H9 (cell line): ENCODE measurements around the gene FUZ. TPM values are rescaled to one million over a fixed set of nuclear protein-coding genes. Genes with fewer than 3 reads are reported as not detected.

ENCODE experiments used
- DNase-seq: peaks from one replicate; pipeline ENCODE4 v3.0.0-alpha.2; 2017
- H2AFZ ChIP-seq: one replicate; pipeline ENCODE4 v1.6.1; 2013; ENCODE audit warnings: mild to moderate bottlenecking, low read length, control low read depth, moderate library complexity
- H2AK5ac ChIP-seq: 2 replicates; pipeline ENCODE4 v1.6.1; 2013; ENCODE audit warnings: low read length, control low read depth, mixed read lengths; ENCODE audit not compliant: insufficient read length
- H2BK120ac ChIP-seq: one replicate; pipeline ENCODE4 v1.6.1; 2013; ENCODE audit warnings: low read depth, mild to moderate bottlenecking, low read length, control low read depth, inconsistent platforms; ENCODE audit not compliant: poor library complexity, severe bottlenecking
- H2BK12ac ChIP-seq: 2 replicates; pipeline ENCODE4 v1.6.1; 2013; ENCODE audit warnings: low read length, control low read depth, mixed read lengths, low read depth; ENCODE audit not compliant: insufficient read length
- H2BK15ac ChIP-seq: 2 replicates; pipeline ENCODE4 v1.6.1; 2013; ENCODE audit warnings: low read depth, low read length, control low read depth
- H2BK20ac ChIP-seq: one replicate; pipeline ENCODE4 v1.6.1; 2013; ENCODE audit warnings: low read depth, mild to moderate bottlenecking, low read length, control low read depth, inconsistent platforms; ENCODE audit not compliant: poor library complexity, severe bottlenecking
- H2BK5ac ChIP-seq: 2 replicates; pipeline ENCODE4 v1.6.1; 2013; ENCODE audit warnings: low read length, control low read depth, mixed read lengths; ENCODE audit not compliant: insufficient read length
- H3K14ac ChIP-seq: 2 replicates; pipeline ENCODE4 v1.6.1; 2013; ENCODE audit warnings: low read length, control low read depth; ENCODE audit not compliant: insufficient read depth
- H3K18ac ChIP-seq: 2 replicates; pipeline ENCODE4 v1.6.1; 2013; ENCODE audit warnings: low read depth, mild to moderate bottlenecking, mixed read lengths, low read length, control low read depth; ENCODE audit not compliant: insufficient read length
- H3K23ac ChIP-seq: 2 replicates; pipeline ENCODE4 v1.6.1; 2013; ENCODE audit warnings: low read length, control low read depth, mixed read lengths, low read depth; ENCODE audit not compliant: insufficient read length
- H3K23me2 ChIP-seq: 2 replicates; pipeline ENCODE4 v1.6.1; 2013; ENCODE audit warnings: low read depth, mild to moderate bottlenecking, mixed read lengths, low read length, control low read depth; ENCODE audit not compliant: insufficient read length, poor library complexity, severe bottlenecking
- H3K27ac ChIP-seq: 2 replicates; pipeline ENCODE4 v1.5.1; 2013; ENCODE audit warnings: low read length, control low read depth, mixed read lengths, low read depth; ENCODE audit not compliant: insufficient read length
- H3K27me3 ChIP-seq: 2 replicates; pipeline ENCODE4 v1.6.1; 2013; ENCODE audit warnings: low read length, control low read depth, inconsistent platforms; ENCODE audit not compliant: insufficient read depth
- H3K4ac ChIP-seq: 2 replicates; pipeline ENCODE4 v1.6.1; 2013; ENCODE audit warnings: low read depth, mild to moderate bottlenecking, control low read depth, inconsistent platforms, low read length, moderate library complexity
- H3K4me1 ChIP-seq: 2 replicates; pipeline ENCODE4 v1.6.1; 2013; ENCODE audit warnings: low read length, control low read depth, inconsistent platforms; ENCODE audit not compliant: insufficient read depth
- H3K4me2 ChIP-seq: 2 replicates; pipeline ENCODE4 v1.6.1; 2013; ENCODE audit warnings: low read length, control low read depth, mixed read lengths; ENCODE audit not compliant: insufficient read length, insufficient read depth
- H3K56ac ChIP-seq: 2 replicates; pipeline ENCODE4 v1.6.1; 2013; ENCODE audit warnings: low read depth, mild to moderate bottlenecking, mixed read lengths, low read length, control low read depth; ENCODE audit not compliant: insufficient read length
- H3K79me1 ChIP-seq: 2 replicates; pipeline ENCODE4 v1.6.1; 2013; ENCODE audit warnings: low read depth, mild to moderate bottlenecking, moderate library complexity, low read length, control low read depth, inconsistent platforms; ENCODE audit not compliant: insufficient read depth, poor library complexity, severe bottlenecking
- H3K79me2 ChIP-seq: 2 replicates; pipeline ENCODE4 v1.6.1; 2013; ENCODE audit warnings: low read length, control low read depth, inconsistent platforms; ENCODE audit not compliant: insufficient read depth
- H3K9ac ChIP-seq: 2 replicates; pipeline ENCODE4 v1.6.1; 2013; ENCODE audit warnings: low read length, control low read depth, mixed read lengths; ENCODE audit not compliant: insufficient read length; ENCODE audit errors: extremely low read depth
- H3K9me3 ChIP-seq: one replicate; pipeline ENCODE4 v1.6.1; 2013; ENCODE audit warnings: low read depth, low read length, inconsistent platforms; ENCODE audit not compliant: control insufficient read depth
- H3T11ph ChIP-seq: one replicate; pipeline ENCODE4 v1.6.1; 2013; ENCODE audit warnings: mild to moderate bottlenecking, low read length, control low read depth, inconsistent platforms
- H4K20me1 ChIP-seq: one replicate; pipeline ENCODE4 v1.6.1; 2013; ENCODE audit not compliant: control insufficient read depth, insufficient read length, insufficient read depth
- H4K5ac ChIP-seq: 2 replicates; pipeline ENCODE4 v1.6.1; 2013; ENCODE audit warnings: low read depth, mild to moderate bottlenecking, mixed read lengths, low read length, control low read depth; ENCODE audit not compliant: insufficient read length
- H4K8ac ChIP-seq: replicated peaks from 2 replicates; pipeline ENCODE4 v1.6.1; 2013; ENCODE audit warnings: low read length, control low read depth, mixed read lengths, low read depth; ENCODE audit not compliant: insufficient read length
- H4K91ac ChIP-seq: 2 replicates; pipeline ENCODE4 v1.6.1; 2013; ENCODE audit warnings: low read depth, mild to moderate bottlenecking, moderate library complexity, mixed read lengths, low read length, control low read depth; ENCODE audit not compliant: insufficient read length
- H3K27ac Mint-ChIP-seq, 3 experiments: 2 replicates in 2 of 3; 3 replicates in 1 of 3; pipeline ENCODE4 v1.8.0; 2020 to 2021; ENCODE audit warnings: mixed read lengths in 3 of 3, mild to moderate bottlenecking in 1 of 3, moderate library complexity in 1 of 3
- H3K27me3 Mint-ChIP-seq: 2 replicates; pipeline ENCODE4 v1.8.0; 2021; ENCODE audit warnings: low read depth, mild to moderate bottlenecking, moderate library complexity, mixed read lengths
- H3K36me3 Mint-ChIP-seq, 3 experiments: 2 replicates in 2 of 3; 3 replicates in 1 of 3; pipeline ENCODE4 v1.8.0; 2020 to 2021; ENCODE audit warnings: low read depth in 3 of 3, mixed read lengths in 3 of 3; ENCODE audit not compliant: insufficient read depth in 1 of 3
- H3K4me1 Mint-ChIP-seq, 2 experiments: 2 replicates each; pipeline ENCODE4 v1.8.0; 2020; ENCODE audit warnings: mixed read lengths in 2 of 2
- H3K4me3 Mint-ChIP-seq, 2 experiments: 2 replicates in 1 of 2; 3 replicates in 1 of 2; pipeline ENCODE4 v1.8.0; 2020 to 2021; ENCODE audit warnings: mild to moderate bottlenecking in 2 of 2, mixed read lengths in 2 of 2, moderate library complexity in 1 of 2
- H3K9me3 Mint-ChIP-seq, 2 experiments: 2 replicates in 1 of 2; 3 replicates in 1 of 2; pipeline ENCODE4 v1.8.0; 2020; ENCODE audit warnings: mild to moderate bottlenecking in 2 of 2, mixed read lengths in 2 of 2, moderate library complexity in 1 of 2
- CTCF ChIP-seq: fragments of 200-600 bp; sonication (generic); conservative IDR thresholded peaks from 3 replicates; pipeline ENCODE4 v1.8.0; 2021; ENCODE audit warnings: antibody characterized with exemption, mild to moderate bottlenecking
- WGBS: extraction: QIAGEN DNeasy Blood & Tissue Kit; methylation state at CpG from one replicate; pipeline ENCODE4 v1.1.7; 2013; ENCODE audit warnings: missing lambda C conversion rate, low lambda C conversion rate, mixed read lengths; ENCODE audit not compliant: insufficient read length; ENCODE audit errors: extremely low coverage; 5-methylcytosine and 5-hydroxymethylcytosine counted together
- total RNA-seq: library from RNA; stranded (reverse); gene quantifications from 2 replicates; pipeline ENCODE4 v1.2.1, GENCODE V29; 2021

FUZ gene
- total RNA-seq, 1 experiment from 2014 or later, result 25.1 TPM

DNA sequence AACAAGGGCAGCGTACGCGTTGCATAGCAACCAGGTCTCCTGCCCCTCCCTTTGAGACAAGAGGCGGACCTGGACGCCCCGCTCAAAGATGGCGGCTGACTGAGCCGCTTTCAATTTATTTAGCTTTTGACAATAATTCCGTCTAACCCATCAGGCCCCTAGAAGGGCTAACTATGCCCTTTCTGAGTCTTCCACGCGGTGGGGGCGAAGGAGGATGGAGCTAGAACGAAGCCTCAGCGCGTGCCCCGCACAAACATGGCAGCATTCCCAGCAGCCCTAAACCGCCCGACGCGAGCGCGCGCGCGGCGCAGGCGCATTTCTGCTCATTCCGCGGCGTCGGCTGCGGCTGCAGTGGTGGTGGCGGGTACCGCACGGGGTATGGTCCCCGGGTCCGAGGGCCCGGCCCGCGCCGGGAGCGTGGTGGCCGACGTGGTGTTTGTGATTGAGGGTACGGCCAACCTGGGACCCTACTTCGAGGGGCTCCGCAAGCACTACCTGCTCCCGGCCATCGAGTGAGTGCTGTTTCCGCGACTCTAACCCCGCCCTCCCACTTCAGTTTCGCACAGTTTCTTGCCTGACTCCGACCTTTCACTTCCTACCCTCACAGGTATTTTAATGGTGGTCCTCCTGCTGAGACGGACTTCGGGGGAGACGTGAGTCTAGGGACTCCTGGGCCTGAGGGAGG is 5.0 kb upstream of the FUZ start, which contains the start of gene MED25:
MED25 (plus strand) TSS at position 326 of the 685 bp plus-strand sequence; CDS start at position 379, 53 bp downstream.
- peak within 1 kb of the TSS; percentile 44 for H4K91ac ChIP-seq
- H3K27ac Mint-ChIP-seq, result peak within 1 kb of the TSS; percentile 99 to 100 (median 100)
- no peak within 1 kb of the TSS for H2AFZ ChIP-seq
- peaks cover 5% of the 10 kb centered on the region for H3K23me2 ChIP-seq
- H4K8ac ChIP-seq, result no peak within 1 kb of the TSS
- H3K36me3 Mint-ChIP-seq, result peaks cover 9 to 21% (median 10%) of the 10 kb centered on the region in 3 experiments
- peaks cover 3% of the 10 kb centered on the region; the same call in 1 of the 2 replicates for H3K4me1 ChIP-seq
- DNase-seq, result peak; percentile 85
- no peaks in the 10 kb centered on the region for H3K9me3 Mint-ChIP-seq
- H3K27me3 Mint-ChIP-seq, result no peaks in the 10 kb centered on the region
- peak within 1 kb of the TSS; percentile 91 for H3K18ac ChIP-seq
- H3K4me1 Mint-ChIP-seq, result peaks cover 10 to 24% of the 10 kb centered on the region in 2 experiments
- H2BK15ac ChIP-seq, result no peak within 1 kb of the TSS
- no peak within 1 kb of the TSS for H3T11ph ChIP-seq
- H2BK20ac ChIP-seq, result no peak within 1 kb of the TSS
- H3K4me3 Mint-ChIP-seq, result peak within 1 kb of the TSS; percentile 94 to 96
- H2AK5ac ChIP-seq, result no peak within 1 kb of the TSS
- H3K9me3 ChIP-seq, result no peaks in the 10 kb centered on the region
- no peaks in the 10 kb centered on the region for H3K27me3 ChIP-seq
- no peak within 1 kb of the TSS for H3K27ac ChIP-seq
- H2BK120ac ChIP-seq, result peak within 1 kb of the TSS; percentile 89
- H2BK5ac ChIP-seq, result peak within 1 kb of the TSS; percentile 37
- H4K5ac ChIP-seq, result no peak within 1 kb of the TSS
- H3K79me1 ChIP-seq, result peaks cover 11% of the 10 kb centered on the region
- peaks cover 5% of the 10 kb centered on the region; the same call in 1 of the 2 replicates for H3K79me2 ChIP-seq
- H3K4ac ChIP-seq, result peak within 1 kb of the TSS; percentile 15
- H3K14ac ChIP-seq, result peak within 1 kb of the TSS; percentile 97
- H3K56ac ChIP-seq, result no peak within 1 kb of the TSS
- WGBS, result no CpG with 5 or more reads among the region's 57 CpGs
- peak; percentile 37; the same call in 2 of the 3 replicates for TF ChIP-seq CTCF
- no peak within 1 kb of the TSS for H3K23ac ChIP-seq
- no peaks in the 10 kb centered on the region for H4K20me1 ChIP-seq
- peak within 1 kb of the TSS; percentile 74 for H3K4me2 ChIP-seq
- peak within 1 kb of the TSS; percentile 93 for H3K9ac ChIP-seq
- H2BK12ac ChIP-seq, result peak within 1 kb of the TSS; percentile 66
